Measurements from ENCODE around the gene DCLK1. TPM values are rescaled to one million over a fixed set of nuclear protein-coding genes. Genes with fewer than 3 reads are reported as not detected.

DCLK1 gene
- total and polyA plus RNA-seq, 4 donors: 0.04 to 0.56 (median 0.20) TPM

DNA sequence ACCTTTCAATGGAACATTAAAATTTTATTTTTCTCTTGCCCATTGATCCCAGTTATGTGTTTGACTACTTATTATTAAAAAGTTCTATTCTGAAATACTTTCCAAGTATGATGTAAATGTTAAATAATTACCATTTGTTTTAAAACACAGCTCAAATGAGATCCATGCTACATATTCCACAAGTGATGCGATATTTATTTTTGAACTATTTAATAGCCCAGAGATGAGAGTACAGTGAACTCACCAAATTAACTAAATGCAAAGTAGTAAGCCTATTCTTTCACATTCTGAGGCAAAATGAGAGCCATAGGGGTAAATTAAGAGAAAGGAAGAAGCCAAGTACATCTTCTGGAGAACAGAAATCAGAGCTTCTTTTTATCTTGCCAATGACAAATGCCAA lies 1.2 kb upstream of the DCLK1 start:
- H3K4me3 ChIP-seq (ENCODE audit: low read depth in 1 of 3, low read length in 3 of 3): no peak overlapping the region
- no peak overlapping the region for H3K27ac ChIP-seq (ENCODE audit: low read depth in 1 of 2, low read length in 2 of 2)
- H3K27me3 ChIP-seq (ENCODE audit: control insufficient read depth in 4 of 4, insufficient read depth in 4 of 4, low read length in 3 of 4): peaks cover 0 to 12% (median 3%) of the 10 kb centered on the region in 4 donors
- H3K9me3 ChIP-seq (ENCODE audit: control insufficient read depth in 4 of 4, low read length in 3 of 4): peaks cover 0 to 2% (median 0%) of the 10 kb centered on the region in 4 donors
- TF ChIP-seq HNF4G (IDR thresholded peaks at IDR 0.05) (no peak), SP1 (IDR thresholded peaks at IDR 0.05) (no peak), NR2F2 (IDR thresholded peaks at IDR 0.05) (no peak), FOXA1 (IDR thresholded peaks at IDR 0.05) (no peak), FOXA2 (IDR thresholded peaks at IDR 0.05) (no peak), RXRA (IDR thresholded peaks at IDR 0.05) (no peak), RAD21 (IDR thresholded peaks at IDR 0.05) (no peak), TAF1 (conservative IDR thresholded peaks at IDR 0.05) (no peak), HNF4A (conservative IDR thresholded peaks at IDR 0.05) (no peak), GABPA (IDR thresholded peaks at IDR 0.05 in 1 of 2, conservative IDR thresholded peaks at IDR 0.05 in 1 of 2) (no peak), JUND (IDR thresholded peaks at IDR 0.05) (no peak), EGR1 (IDR thresholded peaks at IDR 0.05; ENCODE audit: low read depth in 2 of 2) (no peak), YY1 (IDR thresholded peaks at IDR 0.05) (no peak)
- TF ChIP-seq, protein P1, sequence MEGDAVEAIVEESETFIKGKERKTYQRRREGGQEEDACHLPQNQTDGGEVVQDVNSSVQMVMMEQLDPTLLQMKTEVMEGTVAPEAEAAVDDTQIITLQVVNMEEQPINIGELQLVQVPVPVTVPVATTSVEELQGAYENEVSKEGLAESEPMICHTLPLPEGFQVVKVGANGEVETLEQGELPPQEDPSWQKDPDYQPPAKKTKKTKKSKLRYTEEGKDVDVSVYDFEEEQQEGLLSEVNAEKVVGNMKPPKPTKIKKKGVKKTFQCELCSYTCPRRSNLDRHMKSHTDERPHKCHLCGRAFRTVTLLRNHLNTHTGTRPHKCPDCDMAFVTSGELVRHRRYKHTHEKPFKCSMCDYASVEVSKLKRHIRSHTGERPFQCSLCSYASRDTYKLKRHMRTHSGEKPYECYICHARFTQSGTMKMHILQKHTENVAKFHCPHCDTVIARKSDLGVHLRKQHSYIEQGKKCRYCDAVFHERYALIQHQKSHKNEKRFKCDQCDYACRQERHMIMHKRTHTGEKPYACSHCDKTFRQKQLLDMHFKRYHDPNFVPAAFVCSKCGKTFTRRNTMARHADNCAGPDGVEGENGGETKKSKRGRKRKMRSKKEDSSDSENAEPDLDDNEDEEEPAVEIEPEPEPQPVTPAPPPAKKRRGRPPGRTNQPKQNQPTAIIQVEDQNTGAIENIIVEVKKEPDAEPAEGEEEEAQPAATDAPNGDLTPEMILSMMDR (IDR thresholded peaks at IDR 0.05; ENCODE audit: low read depth, low read length, missing input control): no peak
- TF ChIP-seq, protein P2, sequence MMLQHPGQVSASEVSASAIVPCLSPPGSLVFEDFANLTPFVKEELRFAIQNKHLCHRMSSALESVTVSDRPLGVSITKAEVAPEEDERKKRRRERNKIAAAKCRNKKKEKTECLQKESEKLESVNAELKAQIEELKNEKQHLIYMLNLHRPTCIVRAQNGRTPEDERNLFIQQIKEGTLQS (IDR thresholded peaks at IDR 0.05): no peak
- TF ChIP-seq, protein P3, sequence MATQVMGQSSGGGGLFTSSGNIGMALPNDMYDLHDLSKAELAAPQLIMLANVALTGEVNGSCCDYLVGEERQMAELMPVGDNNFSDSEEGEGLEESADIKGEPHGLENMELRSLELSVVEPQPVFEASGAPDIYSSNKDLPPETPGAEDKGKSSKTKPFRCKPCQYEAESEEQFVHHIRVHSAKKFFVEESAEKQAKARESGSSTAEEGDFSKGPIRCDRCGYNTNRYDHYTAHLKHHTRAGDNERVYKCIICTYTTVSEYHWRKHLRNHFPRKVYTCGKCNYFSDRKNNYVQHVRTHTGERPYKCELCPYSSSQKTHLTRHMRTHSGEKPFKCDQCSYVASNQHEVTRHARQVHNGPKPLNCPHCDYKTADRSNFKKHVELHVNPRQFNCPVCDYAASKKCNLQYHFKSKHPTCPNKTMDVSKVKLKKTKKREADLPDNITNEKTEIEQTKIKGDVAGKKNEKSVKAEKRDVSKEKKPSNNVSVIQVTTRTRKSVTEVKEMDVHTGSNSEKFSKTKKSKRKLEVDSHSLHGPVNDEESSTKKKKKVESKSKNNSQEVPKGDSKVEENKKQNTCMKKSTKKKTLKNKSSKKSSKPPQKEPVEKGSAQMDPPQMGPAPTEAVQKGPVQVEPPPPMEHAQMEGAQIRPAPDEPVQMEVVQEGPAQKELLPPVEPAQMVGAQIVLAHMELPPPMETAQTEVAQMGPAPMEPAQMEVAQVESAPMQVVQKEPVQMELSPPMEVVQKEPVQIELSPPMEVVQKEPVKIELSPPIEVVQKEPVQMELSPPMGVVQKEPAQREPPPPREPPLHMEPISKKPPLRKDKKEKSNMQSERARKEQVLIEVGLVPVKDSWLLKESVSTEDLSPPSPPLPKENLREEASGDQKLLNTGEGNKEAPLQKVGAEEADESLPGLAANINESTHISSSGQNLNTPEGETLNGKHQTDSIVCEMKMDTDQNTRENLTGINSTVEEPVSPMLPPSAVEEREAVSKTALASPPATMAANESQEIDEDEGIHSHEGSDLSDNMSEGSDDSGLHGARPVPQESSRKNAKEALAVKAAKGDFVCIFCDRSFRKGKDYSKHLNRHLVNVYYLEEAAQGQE (IDR thresholded peaks at IDR 0.05): no peak
- TF ChIP-seq, protein P4, sequence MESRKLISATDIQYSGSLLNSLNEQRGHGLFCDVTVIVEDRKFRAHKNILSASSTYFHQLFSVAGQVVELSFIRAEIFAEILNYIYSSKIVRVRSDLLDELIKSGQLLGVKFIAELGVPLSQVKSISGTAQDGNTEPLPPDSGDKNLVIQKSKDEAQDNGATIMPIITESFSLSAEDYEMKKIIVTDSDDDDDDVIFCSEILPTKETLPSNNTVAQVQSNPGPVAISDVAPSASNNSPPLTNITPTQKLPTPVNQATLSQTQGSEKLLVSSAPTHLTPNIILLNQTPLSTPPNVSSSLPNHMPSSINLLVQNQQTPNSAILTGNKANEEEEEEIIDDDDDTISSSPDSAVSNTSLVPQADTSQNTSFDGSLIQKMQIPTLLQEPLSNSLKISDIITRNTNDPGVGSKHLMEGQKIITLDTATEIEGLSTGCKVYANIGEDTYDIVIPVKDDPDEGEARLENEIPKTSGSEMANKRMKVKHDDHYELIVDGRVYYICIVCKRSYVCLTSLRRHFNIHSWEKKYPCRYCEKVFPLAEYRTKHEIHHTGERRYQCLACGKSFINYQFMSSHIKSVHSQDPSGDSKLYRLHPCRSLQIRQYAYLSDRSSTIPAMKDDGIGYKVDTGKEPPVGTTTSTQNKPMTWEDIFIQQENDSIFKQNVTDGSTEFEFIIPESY (IDR thresholded peaks at IDR 0.05): no peak
- TF ChIP-seq, protein P5, sequence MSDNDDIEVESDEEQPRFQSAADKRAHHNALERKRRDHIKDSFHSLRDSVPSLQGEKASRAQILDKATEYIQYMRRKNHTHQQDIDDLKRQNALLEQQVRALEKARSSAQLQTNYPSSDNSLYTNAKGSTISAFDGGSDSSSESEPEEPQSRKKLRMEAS (IDR thresholded peaks at IDR 0.05): no peak
- no peaks in the 10 kb centered on the region for H3K36me3 ChIP-seq (ENCODE audit: control insufficient read depth in 4 of 4, insufficient read depth in 3 of 4, low read depth in 1 of 4, low read length in 3 of 4)
- peaks cover 0 to 5% (median 1%) of the 10 kb centered on the region in 4 donors for H3K4me1 ChIP-seq (ENCODE audit: control insufficient read depth in 4 of 4, insufficient read depth in 4 of 4, low read length in 3 of 4)
- DNase-seq (ENCODE audit: low spot score): no peak
- 81% methylated on average over 1 of the region's 1 CpG for WGBS
- H3K9ac ChIP-seq (ENCODE audit: low read depth in 1 of 2, low read length in 2 of 2): no peak overlapping the region
